Endothelial cell of umbilical vein (primary cell): Measurements from ENCODE around the gene SOSTDC1.

ENCODE experiments used
- EZH2 ChIP-seq: IDR thresholded peaks from 2 replicates; pipeline ENCODE4 v1.6.1; 2012; ENCODE audit warnings: borderline replicate concordance, low read depth, mild to moderate bottlenecking, moderate library complexity, low read length, inconsistent platforms; ENCODE audit not compliant: severe bottlenecking
- FOS ChIP-seq: IDR thresholded peaks from 2 replicates; pipeline ENCODE4 v1.6.1; 2011; ENCODE audit warnings: mild to moderate bottlenecking, low read length, moderate library complexity, borderline replicate concordance; ENCODE audit not compliant: insufficient read depth
- GATA2 ChIP-seq: IDR thresholded peaks from 2 replicates; pipeline ENCODE4 v1.7.0; 2011; ENCODE audit warnings: low read depth, mild to moderate bottlenecking, moderate library complexity, mixed read lengths, low read length; ENCODE audit not compliant: insufficient read length, insufficient read depth
- JUN ChIP-seq: IDR thresholded peaks from 2 replicates; pipeline ENCODE4 v1.6.1; 2011; ENCODE audit warnings: borderline replicate concordance, low read depth; ENCODE audit not compliant: insufficient read length, insufficient read depth
- MYC ChIP-seq: IDR thresholded peaks from one replicate; pipeline ENCODE4 v1.6.1; 2011; ENCODE audit warnings: mild to moderate bottlenecking, low read depth, low read length
- POLR2A ChIP-seq: IDR thresholded peaks from 2 replicates; pipeline ENCODE4 v1.6.1; 2012; ENCODE audit warnings: low read depth, mild to moderate bottlenecking, control low read depth, low read length
- POLR2AphosphoS5 ChIP-seq: IDR thresholded peaks from 2 replicates; pipeline ENCODE4 v1.6.1; 2012; ENCODE audit warnings: low read depth, mild to moderate bottlenecking, control low read depth, low read length, moderate library complexity; ENCODE audit not compliant: insufficient read depth
- TF ChIP-seq, protein P1 (sequence below): IDR thresholded peaks from 2 replicates; pipeline ENCODE4 v1.6.1; 2011; ENCODE audit not compliant: insufficient read depth, insufficient read length
- TF ChIP-seq, protein P2 (sequence below), 2 donors: IDR thresholded peaks; 1 replicate in 1 of 2; 2 replicates in 1 of 2; pipeline ENCODE4 v1.5.1; 2011; ENCODE audit warnings: low read length in 2 of 2, mild to moderate bottlenecking in 2 of 2, moderate library complexity in 2 of 2, control low read depth in 1 of 2, inconsistent platforms in 1 of 2, low read depth in 1 of 2; ENCODE audit not compliant: insufficient read depth in 1 of 2; ENCODE audit errors: extremely low read depth in 1 of 2

DNA sequence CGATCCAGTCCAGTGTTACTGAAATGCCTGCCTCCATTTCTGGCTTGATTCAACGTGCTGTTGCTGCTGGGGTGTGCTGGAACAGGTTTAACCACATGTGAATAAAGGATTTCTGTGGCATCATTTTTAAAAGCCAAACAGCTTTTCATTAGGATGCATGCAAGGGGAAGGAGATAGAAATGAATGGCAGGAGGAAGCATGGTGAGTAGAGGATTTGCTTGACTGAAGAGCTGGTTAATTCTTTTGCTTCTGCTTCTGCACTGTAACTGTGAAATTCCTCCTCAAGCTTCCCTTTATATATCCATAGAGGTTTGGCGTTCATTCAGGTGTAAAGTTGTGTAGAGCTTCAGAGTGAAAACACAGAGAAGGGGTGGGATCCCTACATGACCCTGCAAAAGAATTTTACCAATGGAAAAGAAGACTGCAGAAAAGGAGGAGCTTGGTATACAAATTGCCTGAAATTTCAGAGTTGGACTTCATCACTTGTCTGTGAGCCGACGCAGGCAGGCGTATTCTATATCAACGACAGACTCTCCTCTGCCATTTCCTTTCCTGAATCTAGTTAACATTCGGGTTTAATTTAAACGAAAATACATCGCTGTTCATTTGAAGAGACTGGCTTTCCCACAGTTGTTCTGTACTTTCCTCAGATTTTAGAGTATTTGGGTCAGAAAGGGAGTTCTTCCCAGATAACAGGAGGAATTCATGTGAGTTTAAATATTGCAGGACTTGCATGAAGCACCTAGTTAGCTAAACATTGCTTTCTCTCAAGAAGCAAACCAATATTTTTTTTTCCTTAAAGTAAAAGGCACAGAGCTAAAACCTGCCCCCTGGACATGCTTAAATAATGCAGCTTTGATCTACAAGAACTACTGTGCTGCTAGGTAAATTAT, at the start of gene SOSTDC1:
- TF ChIP-seq, protein P1, sequence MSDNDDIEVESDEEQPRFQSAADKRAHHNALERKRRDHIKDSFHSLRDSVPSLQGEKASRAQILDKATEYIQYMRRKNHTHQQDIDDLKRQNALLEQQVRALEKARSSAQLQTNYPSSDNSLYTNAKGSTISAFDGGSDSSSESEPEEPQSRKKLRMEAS = no peak
- TF ChIP-seq, protein P2, sequence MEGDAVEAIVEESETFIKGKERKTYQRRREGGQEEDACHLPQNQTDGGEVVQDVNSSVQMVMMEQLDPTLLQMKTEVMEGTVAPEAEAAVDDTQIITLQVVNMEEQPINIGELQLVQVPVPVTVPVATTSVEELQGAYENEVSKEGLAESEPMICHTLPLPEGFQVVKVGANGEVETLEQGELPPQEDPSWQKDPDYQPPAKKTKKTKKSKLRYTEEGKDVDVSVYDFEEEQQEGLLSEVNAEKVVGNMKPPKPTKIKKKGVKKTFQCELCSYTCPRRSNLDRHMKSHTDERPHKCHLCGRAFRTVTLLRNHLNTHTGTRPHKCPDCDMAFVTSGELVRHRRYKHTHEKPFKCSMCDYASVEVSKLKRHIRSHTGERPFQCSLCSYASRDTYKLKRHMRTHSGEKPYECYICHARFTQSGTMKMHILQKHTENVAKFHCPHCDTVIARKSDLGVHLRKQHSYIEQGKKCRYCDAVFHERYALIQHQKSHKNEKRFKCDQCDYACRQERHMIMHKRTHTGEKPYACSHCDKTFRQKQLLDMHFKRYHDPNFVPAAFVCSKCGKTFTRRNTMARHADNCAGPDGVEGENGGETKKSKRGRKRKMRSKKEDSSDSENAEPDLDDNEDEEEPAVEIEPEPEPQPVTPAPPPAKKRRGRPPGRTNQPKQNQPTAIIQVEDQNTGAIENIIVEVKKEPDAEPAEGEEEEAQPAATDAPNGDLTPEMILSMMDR (IDR thresholded peaks at IDR 0.05; ENCODE audit: extremely low read depth in 1 of 2, insufficient read depth in 1 of 2, low read depth in 1 of 2, low read length in 2 of 2) = no peak
- TF ChIP-seq POLR2A (no peak), FOS (no peak), EZH2 (no peak), POLR2AphosphoS5 (no peak), MYC (no peak), GATA2 (no peak), JUN (no peak)
